ENCODE measurements around the gene ANKMY1.

DNA sequence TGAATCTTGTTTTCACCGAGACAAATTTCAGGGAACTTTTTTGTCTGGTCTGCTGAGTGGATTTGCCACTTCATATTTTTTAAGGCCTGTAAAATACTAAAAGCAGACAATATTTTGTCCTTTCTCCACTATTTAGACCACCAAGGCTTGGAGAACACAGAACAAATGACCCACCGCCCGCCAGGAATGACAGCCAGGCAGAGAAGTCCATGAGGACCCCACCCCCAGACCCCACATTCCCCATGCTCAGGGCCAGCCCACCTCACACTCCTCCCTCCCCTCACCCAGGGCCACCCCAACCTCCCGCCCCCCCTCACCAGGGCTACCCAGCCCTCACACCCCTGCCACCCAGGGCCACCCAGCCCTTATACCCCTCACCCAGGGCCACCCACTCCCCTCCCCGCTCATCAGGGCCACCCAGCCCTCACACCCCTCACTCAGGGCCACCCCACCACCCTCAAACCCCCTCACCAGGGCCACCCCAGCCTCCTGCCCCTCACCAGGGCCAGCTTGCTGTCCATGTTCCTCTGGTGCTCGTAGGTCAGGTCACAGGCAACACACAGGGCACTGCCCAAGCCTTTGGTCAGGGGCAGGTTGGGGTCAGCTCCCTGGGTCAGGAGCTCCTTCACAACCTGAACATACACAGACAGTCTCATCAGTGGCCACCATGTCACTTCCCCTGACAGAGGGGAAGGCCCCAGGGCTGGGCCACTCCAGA, 50.6 kb downstream of the ANKMY1 start:
- TF ChIP-seq SUZ12 (IDR thresholded peaks at IDR 0.05; ENCODE audit: extremely low read depth, insufficient read depth, insufficient read length) (no peak), ZNF274 (IDR thresholded peaks at IDR 0.05; ENCODE audit: low read depth, low read length) (no peak)

Data from NT2/D1 (cell line).